Activated naive CD8-positive, alpha-beta T cell treated with anti-CD3 and anti-CD28 coated beads for 36 hours (primary cell): ENCODE measurements around the gene COL18A1. TPM values are rescaled to one million over a fixed set of nuclear protein-coding genes. Genes with fewer than 3 reads are reported as not detected.
"Not testable (repeated sequence)": the region's sequence is repeated elsewhere in the genome, so short reads cannot be mapped to it uniquely, and the experiment has no call there.

ENCODE experiments used
- DNase-seq: peaks from one replicate; pipeline ENCODE4 v3.0.0; 2021
- H3K27ac Mint-ChIP-seq: one replicate; pipeline ENCODE4 v1.8.0; 2022; ENCODE audit warnings: mild to moderate bottlenecking, moderate library complexity, mixed read lengths
- H3K27me3 Mint-ChIP-seq: one replicate; pipeline ENCODE4 v1.8.0; 2022; ENCODE audit warnings: mild to moderate bottlenecking, mixed read lengths
- H3K36me3 Mint-ChIP-seq: one replicate; pipeline ENCODE4 v1.8.0; 2021; ENCODE audit warnings: mild to moderate bottlenecking, mixed read lengths
- H3K4me1 Mint-ChIP-seq: one replicate; pipeline ENCODE4 v1.8.0; 2021; ENCODE audit warnings: mixed read lengths
- H3K4me3 Mint-ChIP-seq: one replicate; pipeline ENCODE4 v1.8.0; 2022; ENCODE audit warnings: mild to moderate bottlenecking, moderate library complexity, mixed read lengths
- H3K9me3 Mint-ChIP-seq: one replicate; pipeline ENCODE4 v1.8.0; 2022; ENCODE audit warnings: mixed read lengths
- total RNA-seq, 2 experiments: library from RNA; stranded (reverse); gene quantifications; one replicate each; pipeline ENCODE4 v1.2.3, GENCODE V29; 2021

Gene COL18A1
- total RNA-seq, 2 experiments from 2014 or later: 3.5 to 4.0 TPM

DNA sequence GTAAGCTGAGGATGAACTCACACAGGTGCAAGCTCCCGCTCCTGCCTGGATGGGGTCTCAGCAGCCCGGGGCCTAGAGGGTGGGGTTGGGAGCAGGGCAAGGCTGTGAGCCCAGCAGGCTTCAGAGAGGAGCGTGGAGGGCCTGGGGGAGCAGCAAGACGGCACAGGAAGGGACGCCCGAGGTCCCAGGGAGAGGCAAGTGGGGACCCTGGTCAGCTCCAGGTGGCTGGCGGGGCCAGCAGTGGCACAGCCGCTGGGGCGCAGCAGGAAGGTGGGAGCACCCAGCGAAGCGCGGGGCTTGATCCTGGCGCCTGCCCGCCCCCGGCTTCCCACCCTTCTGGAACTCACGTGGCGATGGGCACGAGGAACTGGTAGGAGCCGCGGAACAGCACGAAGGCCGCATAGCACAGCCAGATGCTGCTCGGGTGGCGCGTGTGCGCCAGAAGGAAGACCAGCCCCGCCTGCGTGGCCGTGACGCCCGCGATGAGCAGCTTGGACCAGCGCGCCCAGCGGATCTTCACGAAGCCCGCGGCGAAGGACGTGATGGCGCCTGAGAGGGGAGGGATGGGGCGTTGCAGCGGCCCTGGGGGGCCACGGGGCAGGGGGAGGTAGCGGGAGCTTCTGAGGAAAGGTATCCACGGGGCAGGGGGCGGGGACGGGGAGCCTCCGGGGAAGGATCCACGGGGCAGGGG is 125.6 kb downstream of the COL18A1 start:
- Mint-ChIP-seq H3K27ac (no peak overlapping the region), H3K36me3 (peaks cover 25% of the 10 kb centered on the region), H3K4me1 (peaks cover 7% of the 10 kb centered on the region), H3K27me3 (no peaks in the 10 kb centered on the region), H3K4me3 (no peak overlapping the region), H3K9me3 (no peaks in the 10 kb centered on the region)
- DNase-seq: no peak

DNA sequence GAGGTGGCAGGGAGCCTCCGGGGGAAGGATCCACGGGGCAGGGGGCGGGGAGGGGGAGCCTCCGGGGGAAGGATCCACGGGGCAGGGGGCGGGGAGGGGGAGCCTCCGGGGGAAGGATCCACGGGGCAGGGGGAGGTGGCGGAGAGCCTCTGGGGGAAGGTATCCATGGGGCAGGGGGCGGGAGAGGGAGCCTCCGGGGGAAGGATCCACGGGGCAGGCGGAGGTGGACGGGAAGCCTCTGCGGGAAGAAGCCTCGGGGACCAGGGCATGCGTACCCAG is 126.1 kb downstream of the COL18A1 start:
- H3K36me3 Mint-ChIP-seq: peaks cover 23% of the 10 kb centered on the region
- not testable (repeated sequence) for H3K4me1 Mint-ChIP-seq, H3K9me3 Mint-ChIP-seq, H3K27ac Mint-ChIP-seq, DNase-seq, H3K27me3 Mint-ChIP-seq, H3K4me3 Mint-ChIP-seq

DNA sequence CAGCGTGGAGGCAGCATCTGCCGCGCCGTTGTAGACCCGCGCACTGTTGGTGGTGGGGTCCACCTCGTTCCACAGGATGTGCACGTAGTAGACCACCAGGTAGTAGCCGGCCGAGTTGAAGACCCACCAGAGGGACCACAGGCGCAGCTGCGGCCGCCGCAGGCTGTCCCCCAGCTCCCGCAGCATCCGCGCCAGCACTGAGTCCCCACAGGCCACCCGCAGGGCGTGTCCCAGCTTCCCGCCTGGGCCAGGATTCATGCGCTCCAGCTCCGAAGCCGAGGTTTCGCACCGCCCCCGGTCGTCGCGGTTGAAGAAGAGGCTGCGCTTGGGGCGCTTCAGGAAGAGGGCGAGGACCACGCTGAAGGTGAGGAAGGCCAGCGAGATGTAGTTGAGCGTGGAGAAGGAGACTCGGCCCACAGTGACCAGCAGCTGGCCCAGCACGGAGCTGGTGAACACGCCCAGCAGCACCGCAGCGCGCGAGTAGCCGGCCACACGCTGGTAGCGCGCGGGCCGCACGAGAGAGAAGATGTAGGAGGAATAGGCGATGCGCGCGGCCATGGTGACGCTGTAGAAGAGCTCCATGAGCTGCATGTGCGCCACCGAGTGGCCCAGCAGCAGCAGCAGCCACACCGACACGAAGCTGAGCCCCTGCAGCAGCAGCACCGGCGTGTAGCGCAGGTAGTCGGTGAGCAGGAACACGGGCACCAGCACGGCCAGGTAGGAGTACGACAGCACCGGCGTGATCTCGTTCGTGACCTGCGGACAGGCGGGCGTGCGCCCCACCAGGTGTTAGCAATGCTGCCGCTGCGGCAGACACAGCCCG is 126.6 kb downstream of the COL18A1 start:
- Mint-ChIP-seq H3K27me3 (no peaks in the 10 kb centered on the region), H3K27ac (no peak overlapping the region), H3K4me1 (peaks cover 10% of the 10 kb centered on the region), H3K9me3 (no peaks in the 10 kb centered on the region), H3K36me3 (peaks cover 24% of the 10 kb centered on the region), H3K4me3 (no peak overlapping the region)
- DNase-seq: no peak

DNA sequence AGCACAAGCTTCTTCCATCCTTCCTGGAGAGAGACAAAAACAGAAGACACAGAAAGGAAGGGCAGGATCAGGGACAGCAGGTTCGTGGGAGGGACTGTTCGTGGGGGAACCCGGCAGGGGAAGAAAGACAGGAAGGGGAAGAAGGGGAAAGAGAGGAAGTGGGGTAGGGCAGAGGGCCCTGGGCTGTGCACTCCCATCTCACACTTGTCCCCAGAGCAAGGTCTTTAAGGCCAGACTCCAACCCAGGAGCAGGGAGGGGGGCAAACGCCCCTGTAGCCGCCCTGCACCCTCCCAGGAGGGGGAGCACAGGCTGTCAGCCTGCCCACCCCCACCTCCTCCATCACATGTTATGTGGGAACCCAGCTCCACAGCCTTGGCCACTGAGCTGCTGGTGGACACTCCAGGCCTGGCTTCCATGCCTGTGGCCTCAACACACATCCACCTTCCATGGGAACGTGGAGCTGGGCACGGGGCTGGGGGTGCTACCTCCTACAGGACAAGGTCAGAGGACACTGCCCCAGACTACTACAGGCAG is 127.9 kb downstream of the COL18A1 start:
- Mint-ChIP-seq H3K27ac (peak overlapping the region; percentile 9), H3K36me3 (peaks cover 17% of the 10 kb centered on the region), H3K4me1 (peaks cover 10% of the 10 kb centered on the region), H3K27me3 (no peaks in the 10 kb centered on the region), H3K4me3 (no peak overlapping the region), H3K9me3 (no peaks in the 10 kb centered on the region)
- no peak for DNase-seq

DNA sequence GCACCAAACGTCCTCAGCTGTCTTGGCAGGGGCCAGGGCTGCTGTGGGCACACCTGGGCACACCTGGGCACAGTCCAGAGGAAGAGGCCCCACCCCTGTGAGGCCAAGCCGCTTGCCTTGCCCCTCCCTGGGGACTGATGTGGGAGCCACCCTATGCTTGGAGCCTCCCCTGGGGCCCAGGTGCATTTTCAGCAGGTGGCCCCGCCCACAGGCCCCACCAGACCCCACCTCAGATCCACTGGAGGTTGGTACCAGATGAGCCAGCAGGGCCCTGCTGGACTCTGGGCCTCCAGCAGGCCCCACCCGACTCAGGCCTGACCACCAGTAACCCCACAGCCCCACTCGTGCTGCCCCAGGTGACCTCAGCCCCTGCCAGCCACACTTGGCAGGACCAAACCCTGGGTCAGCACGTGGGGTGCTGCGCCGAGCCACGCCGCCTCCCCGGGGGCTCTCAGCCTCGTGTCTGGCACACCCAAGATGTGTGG is 128.4 kb downstream of the COL18A1 start:
- no peak overlapping the region for H3K27ac Mint-ChIP-seq
- no peaks in the 10 kb centered on the region for H3K27me3 Mint-ChIP-seq

DNA sequence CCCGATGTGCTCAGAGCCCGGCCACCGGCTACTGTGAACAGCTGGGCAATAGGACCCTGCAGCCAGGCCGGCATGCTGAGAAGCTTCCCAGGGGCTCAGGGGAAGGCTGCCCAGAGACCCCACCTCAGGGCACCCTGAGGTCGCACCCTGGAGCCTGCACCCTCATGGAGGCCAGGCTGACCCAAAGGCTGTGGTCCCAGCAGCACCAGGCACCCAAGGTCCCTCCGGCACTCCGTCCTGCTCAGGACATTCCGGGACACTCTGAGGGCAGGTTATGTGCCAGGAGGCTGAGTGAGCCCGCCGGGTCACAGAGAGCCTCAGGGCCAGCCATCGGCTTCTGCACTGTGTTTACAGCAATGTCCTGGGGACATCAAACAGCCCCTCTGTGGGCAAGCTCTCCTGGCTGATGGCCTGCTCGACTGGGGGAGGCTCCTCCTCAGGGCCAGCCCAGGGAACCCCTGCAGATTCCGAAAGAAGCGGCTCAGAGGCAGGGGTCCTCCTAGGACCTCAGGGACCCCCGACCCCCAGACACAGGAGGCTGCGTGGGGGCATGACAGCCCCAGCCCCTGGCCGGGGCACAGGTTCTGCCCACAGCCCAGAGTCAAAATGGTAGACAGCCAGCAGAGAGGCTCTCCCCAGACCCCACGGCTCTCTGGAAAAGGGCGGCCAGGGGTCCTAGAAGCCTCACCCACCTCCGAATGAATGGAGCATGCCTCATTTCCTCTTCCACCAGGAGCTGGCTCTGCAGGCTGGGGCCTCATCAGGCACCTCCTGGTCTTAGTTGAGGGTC is 129.1 kb downstream of the COL18A1 start:
- no peaks in the 10 kb centered on the region for H3K27me3 Mint-ChIP-seq
- H3K4me3 Mint-ChIP-seq: no peak overlapping the region
- no peak overlapping the region for H3K27ac Mint-ChIP-seq
- peaks cover 17% of the 10 kb centered on the region for H3K36me3 Mint-ChIP-seq
- no peaks in the 10 kb centered on the region for H3K9me3 Mint-ChIP-seq
- H3K4me1 Mint-ChIP-seq: peaks cover 10% of the 10 kb centered on the region
- DNase-seq: no peak

More for the DNA sequence above, 128.4 kb downstream of the COL18A1 start:
- DNase-seq: no peak
- peaks cover 14% of the 10 kb centered on the region for H3K36me3 Mint-ChIP-seq
- no peak overlapping the region for H3K4me3 Mint-ChIP-seq
- no peaks in the 10 kb centered on the region for H3K9me3 Mint-ChIP-seq
- peaks cover 10% of the 10 kb centered on the region for H3K4me1 Mint-ChIP-seq

DNA sequence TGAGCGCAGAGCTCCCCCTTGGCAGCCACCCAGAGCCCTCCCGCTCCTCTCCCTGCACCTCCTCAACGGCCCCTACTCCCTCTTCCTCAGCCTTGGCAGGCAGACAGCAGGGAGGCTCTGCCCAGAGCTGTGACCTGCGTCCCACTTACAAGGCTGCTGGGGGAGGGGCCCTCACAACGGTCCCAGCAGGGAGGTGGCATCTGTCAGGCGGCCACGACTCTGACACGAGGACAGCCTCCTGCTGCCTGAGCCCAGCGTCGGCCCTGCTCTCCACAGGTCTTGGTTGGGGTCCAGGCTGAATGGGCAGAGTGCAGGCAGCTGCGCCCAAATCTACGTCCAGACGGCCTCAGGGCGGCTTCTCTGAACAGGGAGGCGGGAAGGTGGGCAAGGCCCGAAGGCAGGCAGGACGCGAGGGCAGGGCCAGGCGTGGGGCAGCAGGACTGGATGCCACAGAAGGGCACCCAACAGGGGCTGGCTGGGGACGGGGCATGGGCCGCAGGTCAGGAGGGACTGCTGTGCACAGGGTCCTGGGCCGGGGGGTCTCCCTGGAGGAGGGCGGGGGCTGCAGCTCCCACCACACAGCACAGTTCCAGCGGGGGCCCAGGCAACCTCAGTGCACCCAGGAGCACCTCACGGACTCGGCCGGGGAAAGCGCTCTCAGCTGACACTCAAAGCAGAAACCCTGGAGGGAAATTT is 129.8 kb downstream of the COL18A1 start:
- Mint-ChIP-seq H3K27me3 (no peaks in the 10 kb centered on the region), H3K36me3 (peaks cover 18% of the 10 kb centered on the region), H3K4me3 (no peak overlapping the region), H3K9me3 (no peaks in the 10 kb centered on the region), H3K27ac (no peak overlapping the region), H3K4me1 (peaks cover 10% of the 10 kb centered on the region)
- DNase-seq: no peak

DNA sequence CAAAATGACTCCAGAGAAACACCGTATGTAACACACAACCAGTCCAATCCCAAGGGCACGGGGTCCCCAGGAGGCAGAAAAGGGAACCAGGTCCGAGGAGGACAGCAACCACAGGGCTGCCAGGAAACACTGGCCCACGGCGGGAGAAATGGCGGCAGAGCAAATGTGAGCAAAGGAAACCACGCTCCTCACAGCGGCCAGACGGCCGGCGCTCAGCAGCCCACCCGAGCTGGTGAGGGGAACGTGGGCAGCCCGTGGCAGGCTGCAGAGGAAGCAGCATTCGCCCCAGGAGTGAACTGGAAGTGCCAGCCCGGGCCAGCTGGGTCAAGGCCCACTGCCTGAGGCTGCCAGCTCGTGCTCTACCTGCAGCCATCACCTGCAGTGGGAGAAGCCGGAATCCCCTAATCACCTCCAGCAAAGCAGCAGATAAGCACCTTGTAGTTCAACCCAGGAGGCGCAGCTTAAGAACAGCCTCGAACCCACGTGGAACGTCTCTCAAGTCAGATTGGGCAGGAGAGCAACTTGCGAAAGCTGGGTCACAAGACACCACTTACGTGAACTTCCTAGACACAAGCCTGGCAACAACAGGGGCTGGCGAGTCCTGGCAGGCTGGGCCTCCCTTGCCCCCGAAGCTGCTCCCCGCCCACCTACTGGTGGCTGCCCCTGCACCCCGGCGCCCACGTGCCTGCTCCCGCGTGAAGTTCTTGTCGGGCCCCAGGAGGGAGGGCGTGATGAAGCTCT is 130.5 kb downstream of the COL18A1 start:
- Mint-ChIP-seq H3K36me3 (peaks cover 23% of the 10 kb centered on the region), H3K4me3 (peak overlapping the region; percentile 25), H3K27me3 (no peaks in the 10 kb centered on the region), H3K4me1 (peaks cover 15% of the 10 kb centered on the region), H3K27ac (no peak overlapping the region), H3K9me3 (no peaks in the 10 kb centered on the region)
- no peak for DNase-seq

DNA sequence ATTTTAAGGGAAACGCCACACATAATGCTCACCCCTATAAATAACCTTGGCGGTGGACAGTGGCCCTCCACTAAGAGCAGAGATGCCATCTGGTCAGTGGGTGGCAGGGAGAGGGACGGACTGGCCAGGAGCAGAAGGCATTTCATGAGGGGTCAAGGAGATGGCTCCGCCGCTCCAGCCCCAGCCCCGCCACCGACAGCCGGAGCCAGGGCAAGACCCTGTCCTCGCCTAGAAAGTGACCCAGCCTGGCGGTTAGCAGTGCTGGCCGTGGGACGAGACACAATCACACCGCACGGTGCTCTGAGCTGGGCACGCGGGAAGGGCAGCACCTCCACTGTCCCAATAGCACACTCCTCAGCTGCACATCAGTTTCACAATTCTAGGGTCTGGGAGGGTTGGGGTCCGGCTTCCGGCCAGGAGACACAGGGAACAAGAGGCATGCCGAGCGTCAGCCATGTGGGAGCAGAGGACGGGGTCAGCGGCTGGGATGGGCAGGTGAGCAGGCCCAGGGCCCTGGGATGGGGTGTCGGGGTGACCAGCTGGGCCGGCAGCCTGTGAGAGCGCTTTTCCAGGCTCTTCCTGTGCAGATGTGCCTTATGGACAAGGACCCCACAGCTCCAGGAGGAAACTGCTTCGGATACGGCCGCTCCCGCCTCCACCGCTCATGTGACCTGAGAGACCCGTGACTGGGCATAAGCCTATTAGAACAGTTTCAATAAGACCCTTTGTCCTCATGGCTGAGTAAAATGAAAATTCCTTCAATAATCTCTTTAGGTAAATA is 131.5 kb downstream of the COL18A1 start:
- peaks cover 30% of the 10 kb centered on the region for H3K36me3 Mint-ChIP-seq

DNA sequence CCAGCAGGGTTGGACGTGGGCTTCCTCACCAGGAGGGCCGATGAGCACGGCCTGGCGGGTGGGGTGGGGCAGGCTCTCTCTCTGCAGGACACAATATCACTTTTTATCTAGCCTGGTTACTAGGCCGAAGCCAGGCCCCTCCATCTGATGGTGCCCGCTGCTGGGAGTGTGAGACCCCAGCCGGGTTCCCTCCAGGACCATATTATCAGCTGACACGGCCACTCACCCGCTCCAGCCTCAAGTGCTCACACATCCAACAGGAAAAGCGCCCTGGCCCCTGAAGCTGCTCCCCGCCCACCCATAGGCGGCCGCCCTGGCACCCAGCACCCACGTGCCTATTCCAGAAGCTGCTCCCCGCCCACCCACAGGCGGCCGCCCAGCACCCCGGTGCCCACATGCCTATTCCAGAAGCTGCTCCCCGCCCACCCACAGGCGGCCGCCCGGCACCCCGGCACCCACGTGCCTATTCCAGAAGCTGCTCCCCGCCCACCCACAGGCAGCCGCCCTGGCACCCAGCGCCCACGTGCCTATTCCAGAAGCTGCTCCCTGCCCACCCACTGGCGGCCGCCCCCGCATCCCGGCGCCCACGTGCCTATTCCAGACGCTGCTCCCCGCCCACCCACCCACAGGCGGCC is 132.3 kb downstream of the COL18A1 start:
- no peaks in the 10 kb centered on the region for H3K9me3 Mint-ChIP-seq
- H3K4me3 Mint-ChIP-seq: no peak overlapping the region
- no peak for DNase-seq
- peaks cover 28% of the 10 kb centered on the region for H3K36me3 Mint-ChIP-seq
- H3K27ac Mint-ChIP-seq: no peak overlapping the region
- no peaks in the 10 kb centered on the region for H3K27me3 Mint-ChIP-seq
- H3K4me1 Mint-ChIP-seq: peaks cover 20% of the 10 kb centered on the region

More for the DNA sequence above, 131.5 kb downstream of the COL18A1 start:
- Mint-ChIP-seq H3K27ac (no peak overlapping the region), H3K4me1 (peaks cover 20% of the 10 kb centered on the region), H3K4me3 (no peak overlapping the region), H3K9me3 (no peaks in the 10 kb centered on the region), H3K27me3 (no peaks in the 10 kb centered on the region)
- no peak for DNase-seq

DNA sequence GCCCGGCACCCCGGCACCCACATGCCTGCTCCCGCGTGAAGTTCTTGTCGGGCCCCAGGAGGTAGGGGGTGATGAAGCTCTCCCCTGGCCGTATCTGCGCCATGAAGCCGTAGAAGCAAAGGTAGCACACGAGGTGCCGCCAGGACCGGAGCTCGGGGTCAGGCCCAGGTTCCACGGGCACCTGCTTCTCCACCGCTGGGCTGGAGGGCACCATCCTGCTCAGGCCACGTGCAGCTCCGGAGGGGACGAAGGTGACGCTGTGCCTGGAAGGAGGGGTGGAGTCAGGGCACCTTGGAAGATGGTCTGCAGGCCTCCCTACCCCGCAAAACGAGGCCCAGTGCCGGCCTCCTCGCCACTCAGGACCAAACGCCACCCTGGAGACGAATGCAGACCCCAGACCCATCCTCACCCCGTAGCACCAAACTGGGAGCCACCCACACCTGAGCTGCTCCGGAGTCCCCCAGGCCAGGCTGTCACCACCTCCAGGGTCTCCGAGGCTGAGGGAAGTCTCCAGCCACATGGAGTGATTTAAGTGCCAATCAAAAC is 132.9 kb downstream of the COL18A1 start:
- Mint-ChIP-seq H3K27ac (no peak overlapping the region), H3K27me3 (no peaks in the 10 kb centered on the region), H3K4me1 (peaks cover 18% of the 10 kb centered on the region), H3K4me3 (peak overlapping the region; percentile 1), H3K9me3 (no peaks in the 10 kb centered on the region), H3K36me3 (peaks cover 23% of the 10 kb centered on the region)
- DNase-seq: no peak

DNA sequence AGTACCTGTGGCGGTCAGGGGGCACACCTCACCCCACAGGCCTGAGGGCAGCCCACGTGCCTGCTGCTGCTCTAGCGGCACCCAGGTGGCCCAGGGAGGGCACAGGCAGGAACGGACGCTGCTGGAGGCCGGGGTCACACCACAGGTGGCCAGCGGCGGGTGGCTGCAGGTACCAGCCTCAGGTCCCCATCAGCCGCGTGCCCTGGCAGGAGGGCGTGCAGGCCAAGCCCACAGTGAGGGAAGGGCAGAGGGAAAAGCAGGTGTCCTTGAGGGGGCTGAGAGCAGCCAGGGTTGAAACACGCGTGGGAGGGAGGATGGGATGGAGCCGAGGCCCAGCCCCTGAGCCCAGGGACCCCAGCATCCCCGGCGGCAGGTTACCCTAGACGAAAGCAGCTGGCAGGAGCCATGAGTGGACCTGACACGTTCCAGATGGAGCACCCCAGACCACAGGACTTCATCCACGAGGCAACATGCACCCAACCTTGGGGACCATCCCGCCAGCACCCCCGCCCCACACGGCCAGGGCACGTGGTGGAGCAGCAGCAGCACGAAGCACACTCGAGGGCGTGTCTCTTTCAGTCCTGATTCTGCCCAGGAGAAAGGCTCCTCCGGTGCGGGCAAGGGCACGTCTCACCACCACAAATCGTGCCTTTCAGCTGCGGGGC is 133.5 kb downstream of the COL18A1 start:
- no peaks in the 10 kb centered on the region for H3K27me3 Mint-ChIP-seq
- H3K9me3 Mint-ChIP-seq: no peaks in the 10 kb centered on the region
- no peak overlapping the region for H3K27ac Mint-ChIP-seq
- no peak for DNase-seq
- H3K4me1 Mint-ChIP-seq: peaks cover 19% of the 10 kb centered on the region
- peaks cover 23% of the 10 kb centered on the region for H3K36me3 Mint-ChIP-seq
- no peak overlapping the region for H3K4me3 Mint-ChIP-seq
